ENCODE data around the gene TMEM120B.
"Not testable (repeated sequence)": the region's sequence is repeated elsewhere in the genome, so short reads cannot be mapped to it uniquely, and the experiment has no call there.

The TMEM120B gene

DNA sequence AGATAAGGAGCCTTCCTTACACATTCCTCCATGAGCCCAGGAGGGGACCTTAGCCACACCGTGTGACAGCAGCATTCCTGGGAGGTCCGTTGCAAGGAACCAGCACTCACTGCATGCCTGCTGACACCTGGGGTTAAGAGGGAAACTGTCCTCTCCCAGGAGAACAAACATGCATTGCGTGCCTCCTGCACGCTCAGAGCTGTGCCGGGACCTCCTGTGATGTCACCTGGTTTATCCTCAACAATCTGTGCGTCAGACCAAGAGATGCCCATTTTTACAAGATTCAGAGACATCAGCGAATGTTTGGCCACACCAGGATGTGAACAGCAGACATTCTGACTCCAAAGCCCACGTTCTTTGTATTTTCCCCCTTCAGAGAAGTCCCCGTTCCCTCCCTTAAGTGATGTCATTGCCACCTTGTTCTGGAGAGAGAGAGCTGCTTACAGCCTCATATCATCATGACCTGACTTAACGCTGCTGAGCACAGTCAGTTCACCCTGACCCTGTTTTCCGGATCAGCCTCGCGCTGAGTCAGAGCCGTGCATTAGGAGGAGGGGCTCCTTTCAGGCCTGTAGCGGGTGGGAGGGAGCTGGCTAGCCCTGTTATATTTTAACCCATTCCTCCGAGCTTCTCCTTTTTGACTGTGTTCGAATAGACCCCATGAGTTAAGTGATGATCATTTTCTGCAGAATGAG is 36.2 kb downstream of the TMEM120B start:
- DNase-seq = peak; percentile 38

DNA sequence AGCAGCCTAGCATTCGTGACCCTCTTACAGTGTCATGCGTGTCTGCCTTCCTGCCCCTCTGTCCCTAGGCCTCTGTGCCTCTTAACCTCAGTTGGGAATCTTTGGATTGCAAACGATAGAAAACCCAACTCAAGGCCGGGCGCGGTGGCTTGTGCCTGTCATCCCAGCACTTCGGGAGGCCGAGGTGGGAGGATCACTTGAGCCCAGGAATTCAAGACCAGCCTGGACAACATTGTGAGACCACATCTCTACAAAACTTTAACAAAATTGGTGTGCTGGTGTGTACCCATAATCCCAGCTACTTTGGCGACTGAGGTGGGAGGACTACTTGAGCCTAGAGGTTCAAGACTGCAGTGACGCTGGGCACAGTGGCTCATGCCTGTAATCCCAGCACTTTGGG is 36.7 kb downstream of the TMEM120B start:
- DNase-seq = no peak

DNA sequence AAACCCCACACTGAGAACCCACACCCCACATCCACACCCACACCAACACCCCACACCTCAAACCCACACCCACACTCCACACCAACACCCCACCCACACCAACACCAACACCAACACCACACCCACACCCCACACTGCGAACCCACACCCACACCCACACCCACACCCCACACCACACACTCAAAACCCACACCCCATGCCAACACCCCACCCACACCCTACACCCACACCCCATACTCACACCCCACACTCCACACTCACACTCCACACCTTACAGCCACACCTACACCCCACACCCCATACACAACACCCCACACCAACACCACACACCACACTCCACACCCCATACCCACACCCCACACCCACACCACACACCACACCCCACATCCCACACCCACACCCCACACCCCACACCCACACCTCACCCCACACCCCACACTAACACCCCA is 38.0 kb downstream of the TMEM120B start:
- DNase-seq = no peak

- no peak for DNase-seq
These were observed 38.5 kb downstream of the TMEM120B start for GRCh38 chr12:121751034-121751433.

GRCh38 chr12:121751749-121752351 is 39.3 kb downstream of the TMEM120B start:
- DNase-seq = no peak

GRCh38 chr12:121753844-121754264 is 41.3 kb downstream of the TMEM120B start:
- no peak for DNase-seq

DNA sequence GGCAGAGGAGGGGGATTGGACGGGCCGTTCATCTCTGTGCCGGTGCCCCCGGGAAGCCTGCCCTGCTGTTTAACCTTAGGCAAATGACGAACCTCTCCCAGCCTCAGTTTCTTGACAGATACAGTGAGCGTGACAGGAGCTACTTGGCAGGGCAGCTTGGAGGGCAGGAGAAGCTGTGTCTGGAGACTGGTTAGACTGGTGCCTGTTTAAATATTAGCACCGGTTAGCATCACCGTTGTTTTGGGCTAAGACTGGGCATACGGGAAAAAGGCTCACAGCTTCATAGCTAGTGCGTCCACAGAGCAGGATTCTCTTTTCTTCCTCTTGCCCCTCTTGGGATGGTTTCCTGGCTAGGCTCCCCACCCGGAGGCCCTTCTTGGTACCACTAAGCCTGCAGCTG is 42.3 kb downstream of the TMEM120B start:
- DNase-seq = no peak

DNA sequence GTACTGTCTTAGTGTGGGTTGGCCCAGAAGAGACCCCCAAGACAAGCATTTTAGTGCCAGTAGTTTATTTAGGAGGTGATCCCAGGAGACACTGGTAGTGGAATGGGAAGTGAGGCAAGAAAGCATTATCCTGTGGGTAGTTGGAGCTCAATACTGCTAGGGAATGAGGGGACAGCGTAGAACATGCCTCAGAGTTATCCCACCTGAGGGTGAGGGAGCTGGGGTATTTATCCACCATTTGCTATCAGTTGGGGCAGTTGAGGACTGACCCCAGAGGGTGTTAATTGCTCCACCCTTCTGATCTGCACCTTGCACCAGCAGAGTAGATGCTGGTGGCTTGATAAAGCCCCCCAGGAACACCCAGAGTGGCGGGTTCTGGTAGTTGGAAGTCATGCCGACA is 43.0 kb downstream of the TMEM120B start:
- DNase-seq = no peak

- DNase-seq = not testable (repeated sequence)
These were observed 46.0 kb downstream of the TMEM120B start for GRCh38 chr12:121758536-121758935.

DNA sequence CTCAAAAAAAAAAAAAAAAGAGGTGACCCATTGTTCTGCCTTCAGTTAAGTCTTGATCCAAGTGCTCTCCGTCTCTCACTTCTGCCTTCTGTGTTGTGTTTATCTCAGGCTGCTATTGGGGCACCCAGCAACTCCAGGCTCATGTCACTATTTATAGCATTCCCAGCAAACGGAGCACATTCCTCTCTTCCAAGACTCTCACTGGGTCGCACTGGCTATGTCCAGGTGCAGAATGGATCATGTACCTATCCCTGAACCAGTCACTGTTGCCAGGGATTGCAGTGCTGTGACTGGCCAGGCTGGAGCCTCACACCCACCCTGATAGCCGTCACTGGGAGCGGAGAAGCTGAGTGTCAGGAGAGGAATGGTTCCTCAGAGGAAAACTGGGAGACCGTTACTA is 49.7 kb downstream of the TMEM120B start:
- no peak for DNase-seq

DNA sequence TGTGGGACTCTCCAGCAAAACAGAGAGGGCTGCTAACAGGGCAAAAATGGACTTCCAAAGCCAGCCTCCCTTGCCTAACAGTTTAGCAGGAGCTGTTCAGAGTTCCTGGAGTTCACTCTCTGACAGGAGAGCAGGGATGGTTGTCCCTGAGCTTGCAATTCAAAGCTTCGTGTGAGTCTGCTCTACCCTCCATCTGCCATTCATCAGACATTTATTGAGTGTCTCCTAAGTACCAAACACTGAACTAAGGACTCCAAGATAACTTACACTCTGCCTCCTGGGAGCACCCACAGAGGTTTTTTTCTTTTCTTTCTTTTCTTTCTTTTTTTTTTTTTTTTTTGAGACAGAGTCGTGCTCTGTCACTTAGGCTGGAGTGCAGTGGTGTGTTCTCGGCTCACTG is 52.3 kb downstream of the TMEM120B start:
- DNase-seq = no peak

DNA sequence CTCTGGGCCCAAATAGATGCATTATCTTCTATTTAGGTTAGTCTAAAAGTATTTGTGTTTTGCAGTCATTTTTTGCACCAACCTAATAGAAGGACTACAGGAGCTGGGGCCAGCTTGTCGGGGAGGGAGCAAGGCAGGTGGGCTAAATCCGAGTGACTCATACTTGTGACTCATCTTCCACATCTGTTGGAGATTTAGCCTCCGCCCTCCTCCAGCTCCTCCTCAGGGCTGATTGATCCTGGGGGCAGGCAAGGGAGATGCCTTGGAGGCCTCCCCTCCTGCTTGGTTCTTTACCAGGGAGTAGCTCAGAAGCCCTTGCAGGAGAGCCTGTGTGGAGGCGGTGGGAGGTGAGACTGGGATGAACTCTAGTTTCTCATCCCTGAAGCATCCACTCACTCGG is 53.0 kb downstream of the TMEM120B start:
- no peak for DNase-seq

DNA sequence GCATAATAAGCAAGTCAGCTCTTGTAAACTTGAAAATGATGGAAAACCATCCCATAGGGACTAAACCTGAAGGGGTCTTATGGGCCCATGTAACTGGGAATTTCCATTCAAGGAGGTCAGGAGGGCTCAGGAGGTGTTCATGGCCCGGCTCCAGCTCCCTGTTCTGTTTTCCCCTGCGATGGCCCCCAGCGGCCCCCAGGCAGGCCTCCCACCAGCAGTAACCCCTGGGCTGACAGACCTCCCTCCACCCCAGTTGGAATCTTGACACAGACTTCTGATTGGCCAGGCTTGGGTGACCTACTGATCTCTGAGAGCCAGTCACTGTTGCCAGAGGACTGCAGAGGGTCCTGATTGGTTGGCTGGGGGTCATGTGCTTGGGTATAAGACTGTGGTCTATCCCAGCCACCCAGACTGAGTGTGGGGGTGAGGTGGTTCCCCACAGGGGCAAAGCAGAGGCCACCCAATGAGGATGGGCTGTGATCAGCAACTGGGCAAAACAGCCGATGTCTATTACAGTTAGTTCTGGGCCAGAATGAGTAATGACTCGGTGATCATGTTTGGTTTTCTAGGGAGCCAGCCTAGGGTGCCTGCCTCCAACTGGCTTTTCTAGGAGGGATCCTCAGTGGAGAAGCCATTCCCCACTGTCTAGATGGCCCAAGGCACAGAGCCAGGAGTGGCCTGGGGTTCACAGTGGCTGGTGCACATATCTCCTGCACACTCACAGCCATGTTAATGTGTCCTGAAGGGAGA is 53.9 kb downstream of the TMEM120B start:
- no peak for DNase-seq

GRCh38 chr12:121767525-121768016 is 55.0 kb downstream of the TMEM120B start:
- DNase-seq = peak; percentile 85

- DNase-seq = no peak
These were observed 56.8 kb downstream of the TMEM120B start for GRCh38 chr12:121769297-121769830.

DNA sequence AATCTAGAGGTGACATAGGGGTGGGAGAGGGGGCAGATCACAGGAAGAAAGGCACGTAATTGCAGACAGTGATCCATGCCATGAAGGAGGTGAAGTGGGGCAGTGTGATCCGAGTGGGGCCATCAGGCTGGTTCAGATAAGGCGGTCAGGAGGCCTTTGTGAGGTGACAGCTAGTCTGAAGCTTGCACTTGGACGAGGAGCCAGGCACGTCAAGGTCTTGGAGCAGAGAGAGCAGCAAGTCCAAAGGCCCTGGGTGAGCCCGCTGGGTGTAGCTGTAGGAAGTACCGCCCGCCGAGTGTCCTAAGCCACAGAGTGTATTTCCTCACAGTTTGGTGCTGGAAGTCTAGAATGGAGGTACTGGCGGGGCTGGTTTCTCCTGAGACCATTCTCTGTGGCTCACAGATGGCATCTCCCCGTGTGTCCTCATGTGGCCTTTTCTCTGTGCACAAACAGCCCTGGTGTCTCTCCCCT is 57.3 kb downstream of the TMEM120B start:
- no peak for DNase-seq

DNA sequence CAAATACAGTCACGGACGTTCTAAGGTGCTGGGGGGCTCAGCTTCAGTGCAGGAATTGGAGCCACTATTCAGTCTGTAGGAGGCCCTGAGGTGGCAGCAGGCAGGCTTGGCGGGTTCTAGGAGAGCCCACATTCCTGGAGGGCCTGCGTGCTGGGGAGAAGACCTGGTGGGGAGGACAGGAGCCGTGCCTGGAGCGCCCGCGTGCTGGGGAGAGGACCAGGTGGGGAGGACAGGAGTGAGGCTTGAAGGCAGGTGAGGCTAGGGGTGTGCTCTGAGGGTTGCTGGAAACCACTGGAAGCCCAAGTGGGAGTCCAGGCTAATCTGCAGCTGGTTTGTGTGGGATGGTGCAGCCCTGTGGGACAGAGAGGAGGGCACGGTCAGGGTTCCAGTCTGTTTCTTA is 57.8 kb downstream of the TMEM120B start:
- peak; percentile 34 for DNase-seq

GRCh38 chr12:121770813-121771625 is 58.5 kb downstream of the TMEM120B start:
- DNase-seq = peak; percentile 20

DNA sequence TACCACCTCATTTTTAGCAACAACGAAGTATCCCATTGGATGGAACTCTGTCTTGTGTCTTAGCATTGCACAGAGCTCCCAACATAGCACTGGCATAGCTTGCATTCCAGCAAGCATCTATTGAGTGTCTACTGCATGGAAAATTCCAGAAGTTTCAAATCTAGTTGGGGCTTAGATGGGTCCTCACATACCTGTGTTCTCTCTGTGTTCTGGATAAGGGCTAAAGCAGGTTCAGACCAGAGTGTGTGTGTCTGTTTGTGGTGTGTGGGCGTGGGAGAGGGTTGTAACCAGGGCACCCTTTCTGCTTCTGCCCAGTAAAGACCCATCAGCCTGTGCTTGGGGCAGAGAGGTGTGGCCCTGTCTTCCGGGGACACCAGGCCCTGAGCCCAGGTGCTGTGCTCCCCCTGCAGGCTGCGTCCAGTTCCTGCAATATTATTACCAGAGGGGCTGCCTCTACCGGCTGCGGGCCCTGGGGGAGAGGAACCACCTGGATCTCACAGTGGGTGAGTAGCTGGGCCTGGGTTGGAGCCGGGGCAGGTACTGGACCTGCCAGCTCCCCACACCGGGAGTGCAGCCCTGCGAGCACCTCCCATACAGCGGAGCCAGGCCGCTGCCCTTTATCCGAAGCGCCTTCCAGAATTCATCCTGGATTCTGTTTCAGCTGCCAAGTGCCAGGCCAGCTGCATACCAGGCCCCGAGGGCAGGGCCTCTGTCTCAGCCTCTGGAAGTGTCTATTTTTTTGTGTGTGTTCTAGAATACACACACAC is 60.6 kb downstream of the TMEM120B start:
- DNase-seq = peak; percentile 73

DNA sequence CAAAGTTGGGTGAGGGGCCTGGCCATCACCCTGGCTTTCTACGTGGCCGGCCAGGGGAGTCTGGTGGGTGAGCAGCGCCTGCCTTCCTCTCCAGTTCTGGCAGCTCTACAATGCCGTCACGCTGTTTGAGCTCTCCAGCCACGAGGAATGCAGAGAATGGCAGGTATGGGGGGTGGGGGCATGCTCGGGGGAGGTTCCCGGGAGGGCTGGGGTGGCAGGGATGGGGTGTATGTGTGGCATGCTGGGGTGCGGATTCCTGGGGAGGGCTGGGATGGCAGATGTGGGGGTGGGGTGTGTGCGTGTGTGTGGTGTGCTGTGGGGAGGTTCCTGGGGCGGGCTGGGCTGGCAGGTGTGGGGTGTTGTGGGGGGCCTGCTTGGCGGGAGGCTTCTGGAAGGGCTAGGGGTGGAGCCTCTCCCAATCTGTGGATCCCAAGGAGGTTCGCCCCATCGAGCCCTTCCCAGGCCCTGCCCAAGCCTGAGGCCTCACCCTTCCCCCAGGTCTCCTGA is 62.5 kb downstream of the TMEM120B start:
- DNase-seq = no peak

DNA sequence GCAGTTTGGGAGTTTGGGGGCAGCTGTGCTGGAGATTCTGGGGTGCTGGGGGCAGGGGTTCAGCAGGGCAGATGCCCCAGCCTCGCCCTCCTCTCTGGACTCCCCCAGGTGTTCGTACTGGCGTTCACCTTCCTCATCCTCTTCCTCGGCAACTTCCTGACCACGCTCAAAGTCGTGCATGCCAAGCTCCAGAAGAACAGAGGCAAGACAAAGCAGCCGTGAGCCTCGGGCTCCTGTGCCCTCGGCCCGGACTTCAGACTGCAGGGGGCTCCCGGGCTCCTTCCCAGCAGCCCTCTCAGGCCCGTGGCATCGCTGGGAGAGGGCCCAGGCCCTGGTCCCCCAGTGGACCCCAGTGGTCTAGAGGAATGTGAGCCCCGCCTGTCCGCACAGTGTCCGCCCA is 62.9 kb downstream of the TMEM120B start:
- no peak for DNase-seq
